Measurements from ENCODE around the gene CCDC54.

The CCDC54 gene

GRCh38 chr3:107347751-107348150, 29.5 kb upstream of the CCDC54 start:
- no peak for DNase-seq (ENCODE audit: low read depth)
- TF ChIP-seq, protein P1, sequence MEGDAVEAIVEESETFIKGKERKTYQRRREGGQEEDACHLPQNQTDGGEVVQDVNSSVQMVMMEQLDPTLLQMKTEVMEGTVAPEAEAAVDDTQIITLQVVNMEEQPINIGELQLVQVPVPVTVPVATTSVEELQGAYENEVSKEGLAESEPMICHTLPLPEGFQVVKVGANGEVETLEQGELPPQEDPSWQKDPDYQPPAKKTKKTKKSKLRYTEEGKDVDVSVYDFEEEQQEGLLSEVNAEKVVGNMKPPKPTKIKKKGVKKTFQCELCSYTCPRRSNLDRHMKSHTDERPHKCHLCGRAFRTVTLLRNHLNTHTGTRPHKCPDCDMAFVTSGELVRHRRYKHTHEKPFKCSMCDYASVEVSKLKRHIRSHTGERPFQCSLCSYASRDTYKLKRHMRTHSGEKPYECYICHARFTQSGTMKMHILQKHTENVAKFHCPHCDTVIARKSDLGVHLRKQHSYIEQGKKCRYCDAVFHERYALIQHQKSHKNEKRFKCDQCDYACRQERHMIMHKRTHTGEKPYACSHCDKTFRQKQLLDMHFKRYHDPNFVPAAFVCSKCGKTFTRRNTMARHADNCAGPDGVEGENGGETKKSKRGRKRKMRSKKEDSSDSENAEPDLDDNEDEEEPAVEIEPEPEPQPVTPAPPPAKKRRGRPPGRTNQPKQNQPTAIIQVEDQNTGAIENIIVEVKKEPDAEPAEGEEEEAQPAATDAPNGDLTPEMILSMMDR (IDR thresholded peaks at IDR 0.05; ENCODE audit: control insufficient read depth, extremely low read depth, insufficient read depth) = no peak

DNA sequence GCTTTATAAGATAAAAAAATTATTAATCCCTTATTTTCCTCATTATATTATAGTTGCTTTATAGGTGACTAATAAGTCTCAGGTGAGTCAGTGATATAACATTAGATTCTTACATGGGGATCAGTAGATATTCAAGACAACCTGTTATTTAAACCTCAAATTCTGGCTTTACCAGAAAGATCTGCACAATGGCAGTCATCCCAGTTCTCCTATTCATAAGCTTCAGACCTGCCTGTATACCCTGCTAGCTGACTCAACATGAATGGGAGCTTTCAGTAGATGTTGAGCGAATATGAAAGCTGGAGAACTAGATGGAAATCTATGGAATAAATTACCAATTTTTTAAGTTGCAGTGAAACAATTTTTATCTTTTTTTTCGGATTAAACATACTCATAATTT, 20.5 kb upstream of the CCDC54 start:
- TF ChIP-seq, protein P1 (IDR thresholded peaks at IDR 0.05; ENCODE audit: control insufficient read depth, extremely low read depth, insufficient read depth) = no peak
- DNase-seq (ENCODE audit: low read depth) = no peak
- H3K4me3 ChIP-seq (ENCODE audit: low read depth, low read length) = no peak overlapping the region

More at GRCh38 chr3:107347751-107348150, 29.5 kb upstream of the CCDC54 start:
- H3K4me3 ChIP-seq (ENCODE audit: low read depth, low read length) = no peak overlapping the region

- TF ChIP-seq, protein P1 (IDR thresholded peaks at IDR 0.05; ENCODE audit: control insufficient read depth, extremely low read depth, insufficient read depth) = no peak
- no peak for DNase-seq (ENCODE audit: low read depth)
Measured at GRCh38 chr3:107361633-107362032, 15.6 kb upstream of the CCDC54 start.

DNA sequence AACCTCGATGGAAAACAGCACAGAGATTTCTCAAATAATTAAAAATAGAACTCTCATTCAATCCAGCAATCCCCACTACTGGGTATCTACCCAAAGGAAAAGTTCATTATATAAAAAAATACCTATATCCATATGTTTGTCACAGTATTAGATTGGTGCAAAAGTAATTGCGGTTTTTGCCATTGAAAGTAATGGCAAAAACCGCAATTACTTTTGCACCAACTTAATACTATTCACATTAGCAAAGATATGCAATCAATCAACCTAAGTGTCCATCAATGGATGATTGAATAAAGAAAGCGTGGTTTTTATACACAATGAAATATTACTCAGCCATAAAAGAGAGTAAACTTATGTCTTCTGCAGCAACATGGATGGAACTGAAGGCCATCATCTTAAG, 12.2 kb upstream of the CCDC54 start:
- TF ChIP-seq, protein P1 (IDR thresholded peaks at IDR 0.05; ENCODE audit: control insufficient read depth, extremely low read depth, insufficient read depth) = no peak
- no peak overlapping the region for H3K4me3 ChIP-seq (ENCODE audit: low read depth, low read length)
- no peak for DNase-seq (ENCODE audit: low read depth)

More at GRCh38 chr3:107361633-107362032, 15.6 kb upstream of the CCDC54 start:
- no peak overlapping the region for H3K4me3 ChIP-seq (ENCODE audit: low read depth, low read length)

GRCh38 chr3:107366766-107367165, 10.5 kb upstream of the CCDC54 start:
- TF ChIP-seq, protein P1 (IDR thresholded peaks at IDR 0.05; ENCODE audit: control insufficient read depth, extremely low read depth, insufficient read depth) = no peak
- no peak overlapping the region for H3K4me3 ChIP-seq (ENCODE audit: low read depth, low read length)
- no peak for DNase-seq (ENCODE audit: low read depth)

GRCh38 chr3:107367353-107367752, 9.9 kb upstream of the CCDC54 start:
- TF ChIP-seq, protein P1 (IDR thresholded peaks at IDR 0.05; ENCODE audit: control insufficient read depth, extremely low read depth, insufficient read depth) = no peak
- H3K4me3 ChIP-seq (ENCODE audit: low read depth, low read length) = no peak overlapping the region
- peak; percentile 18 for DNase-seq (ENCODE audit: low read depth)

- DNase-seq (ENCODE audit: low read depth) = no peak
- TF ChIP-seq, protein P1 (IDR thresholded peaks at IDR 0.05; ENCODE audit: control insufficient read depth, extremely low read depth, insufficient read depth) = no peak
- H3K4me3 ChIP-seq (ENCODE audit: low read depth, low read length) = no peak overlapping the region
Measured at GRCh38 chr3:107368654-107369398, 8.4 kb upstream of the CCDC54 start.
